NT2/D1 (cell line): ENCODE results near the gene HIP1.
"Not testable (repeated sequence)": the region's sequence is repeated elsewhere in the genome, so short reads cannot be mapped to it uniquely, and the experiment has no call there.

ENCODE experiments used
- DNase-seq: peaks from one replicate; pipeline ENCODE4 v3.0.0-alpha.2; 2011; ENCODE audit warnings: low read depth, low spot score
- H3K27me3 ChIP-seq: 2 replicates; pipeline ENCODE4 v1.6.0; 2011; ENCODE audit warnings: mild to moderate bottlenecking; ENCODE audit not compliant: insufficient read length, insufficient read depth
- H3K36me3 ChIP-seq: 2 replicates; pipeline ENCODE4 v1.6.1; 2011; ENCODE audit warnings: mild to moderate bottlenecking, low read length, mixed read lengths; ENCODE audit not compliant: insufficient read depth, insufficient read length
- H3K4me1 ChIP-seq: 2 replicates; pipeline ENCODE4 v1.5.1; 2011; ENCODE audit not compliant: insufficient read depth, insufficient read length
- H3K4me3 ChIP-seq: 2 replicates; pipeline ENCODE4 v1.5.1; 2011; ENCODE audit warnings: low read depth; ENCODE audit not compliant: insufficient read length
- H3K9ac ChIP-seq: 2 replicates; pipeline ENCODE4 v1.6.0; 2011; ENCODE audit warnings: low read depth; ENCODE audit not compliant: insufficient read length
- H3K9me3 ChIP-seq: 2 replicates; pipeline ENCODE4 v1.5.1; 2011; ENCODE audit warnings: mild to moderate bottlenecking, low read length; ENCODE audit not compliant: insufficient read depth
- SUZ12 ChIP-seq: IDR thresholded peaks from 2 replicates; pipeline ENCODE4 v1.6.1; 2011; ENCODE audit not compliant: insufficient read length, insufficient read depth; ENCODE audit errors: extremely low read depth
- YY1 ChIP-seq: IDR thresholded peaks from 2 replicates; pipeline ENCODE4 v1.6.1; 2011; ENCODE audit not compliant: insufficient read length, insufficient read depth
- ZNF274 ChIP-seq: IDR thresholded peaks from 2 replicates; pipeline ENCODE4 v1.6.1; 2011; ENCODE audit warnings: mild to moderate bottlenecking, low read depth, low read length

The HIP1 gene

GRCh38 chr7:75735581-75736350, 3.0 kb downstream of the HIP1 start:
- Histone ChIP-seq H3K9me3 (no peaks in the 10 kb centered on the region), H3K9ac (no peak overlapping the region), H3K4me1 (no peaks in the 10 kb centered on the region), H3K36me3 (no peaks in the 10 kb centered on the region), H3K4me3 (no peak overlapping the region), H3K27me3 (peaks cover 17% of the 10 kb centered on the region)
- TF ChIP-seq YY1: no peak
- no peak for TF ChIP-seq SUZ12
- no peak for TF ChIP-seq ZNF274
- no peak for DNase-seq

- TF ChIP-seq SUZ12: no peak
- no peak for TF ChIP-seq YY1
- no peak for TF ChIP-seq ZNF274
- no peak for DNase-seq
- Histone ChIP-seq H3K4me1 (no peaks in the 10 kb centered on the region), H3K4me3 (no peak overlapping the region), H3K36me3 (no peaks in the 10 kb centered on the region), H3K9ac (no peak overlapping the region), H3K27me3 (peaks cover 11% of the 10 kb centered on the region), H3K9me3 (no peaks in the 10 kb centered on the region)
Measured at GRCh38 chr7:75734586-75735458, 3.9 kb downstream of the HIP1 start.

- Histone ChIP-seq H3K27me3 (peaks cover 5% of the 10 kb centered on the region), H3K36me3 (no peaks in the 10 kb centered on the region), H3K4me3 (no peak overlapping the region), H3K9me3 (no peaks in the 10 kb centered on the region), H3K9ac (no peak overlapping the region), H3K4me1 (peaks cover 4% of the 10 kb centered on the region)
- TF ChIP-seq SUZ12 (no peak), YY1 (no peak), ZNF274 (no peak)
- DNase-seq: no peak
Measured at GRCh38 chr7:75732764-75733630, 5.7 kb downstream of the HIP1 start.

GRCh38 chr7:75732016-75732521, 6.7 kb downstream of the HIP1 start:
- no peaks in the 10 kb centered on the region for H3K36me3 ChIP-seq
- H3K9me3 ChIP-seq: no peaks in the 10 kb centered on the region
- no peaks in the 10 kb centered on the region for H3K27me3 ChIP-seq
- H3K4me1 ChIP-seq: peaks cover 7% of the 10 kb centered on the region
- DNase-seq: no peak
- TF ChIP-seq SUZ12 (no peak), ZNF274 (no peak)
- H3K9ac ChIP-seq: no peak overlapping the region
- H3K4me3 ChIP-seq: no peak overlapping the region

- Histone ChIP-seq H3K9ac (no peak overlapping the region), H3K4me1 (peaks cover 7% of the 10 kb centered on the region), H3K27me3 (no peaks in the 10 kb centered on the region), H3K4me3 (no peak overlapping the region), H3K9me3 (no peaks in the 10 kb centered on the region), H3K36me3 (no peaks in the 10 kb centered on the region)
- DNase-seq: no peak
- TF ChIP-seq YY1 (no peak), SUZ12 (no peak)
Measured at GRCh38 chr7:75729851-75730274, 8.9 kb downstream of the HIP1 start.

GRCh38 chr7:75727881-75728593, 10.7 kb downstream of the HIP1 start:
- DNase-seq: no peak
- Histone ChIP-seq H3K4me1 (peaks cover 7% of the 10 kb centered on the region), H3K36me3 (no peaks in the 10 kb centered on the region), H3K4me3 (no peak overlapping the region), H3K27me3 (no peaks in the 10 kb centered on the region), H3K9ac (no peak overlapping the region), H3K9me3 (no peaks in the 10 kb centered on the region)
- no peak for TF ChIP-seq YY1

GRCh38 chr7:75727351-75727750, 11.4 kb downstream of the HIP1 start:
- H3K4me3 ChIP-seq, H3K4me1 ChIP-seq: not testable (repeated sequence)

More at GRCh38 chr7:75727351-75727750, 11.4 kb downstream of the HIP1 start:
- not testable (repeated sequence) for H3K9ac ChIP-seq, H3K27me3 ChIP-seq, H3K36me3 ChIP-seq, DNase-seq, H3K9me3 ChIP-seq
